Panc1 (cell line): ENCODE data around the gene FAM83G. TPM values are rescaled to one million over a fixed set of nuclear protein-coding genes. Genes with fewer than 3 reads are reported as not detected.

Experiments
- ATAC-seq: fragments of 200-7000 bp; cut with Tn5 transposase; 2 replicates; pipeline ENCODE4 v1.9.1; 2020; ENCODE audit warnings: mild to moderate bottlenecking, moderate library complexity
- BruUV-seq: library from RNA; stranded (reverse); fragments of 400-500 nt; replicated peaks from 2 replicates; lab custom pipeline; 2021; lab: Mats Ljungman, UMichigan
- CTCF ChIA-PET: fragments of 300-600 bp; sonication (Branson Sonifier 250); formaldehyde crosslinking; loops from one replicate; lab custom pipeline; 2022; ENCODE audit warnings: antibody characterized with exemption; lab: Charles Lee
- POLR2A ChIA-PET: fragments of 300-600 bp; sonication (Branson Sonifier 250); formaldehyde crosslinking; loops from one replicate; lab custom pipeline; 2022; ENCODE audit warnings: antibody characterized with exemption; lab: Charles Lee
- DNase-seq: peaks from one replicate; pipeline ENCODE4 v3.0.0-alpha.2; 2010; ENCODE audit warnings: low read depth, low spot score
- H3K27ac ChIP-seq: 2 replicates; pipeline ENCODE4 v1.5.1; 2011; ENCODE audit warnings: mild to moderate bottlenecking, low read length, inconsistent platforms
- H3K27me3 ChIP-seq: fragments of 200-500 bp; sonication (Bioruptor generic); 2 replicates; pipeline ENCODE4 v1.6.0; 2014; ENCODE audit warnings: low read length, inconsistent platforms; ENCODE audit not compliant: control insufficient read depth, insufficient read depth
- H3K36me3 ChIP-seq: fragments of 200-500 bp; sonication (Bioruptor generic); 2 replicates; pipeline ENCODE4 v1.5.1; 2014; ENCODE audit warnings: inconsistent platforms, mild to moderate bottlenecking, low read length, moderate library complexity; ENCODE audit not compliant: control insufficient read depth, insufficient read depth
- H3K4me1 ChIP-seq: 2 replicates; pipeline ENCODE4 v1.5.1; 2011; ENCODE audit warnings: inconsistent platforms, mild to moderate bottlenecking, low read length, moderate library complexity; ENCODE audit not compliant: control insufficient read depth, insufficient read depth
- H3K4me3 ChIP-seq, 2 experiments: 2 replicates each; pipeline ENCODE4 v1.5.1; 2011 to 2012; ENCODE audit warnings: low read depth in 2 of 2, low read length in 2 of 2, mild to moderate bottlenecking in 2 of 2, inconsistent platforms in 1 of 2, moderate library complexity in 1 of 2
- H3K9me3 ChIP-seq: fragments of 200-500 bp; sonication (Bioruptor generic); 2 replicates; pipeline ENCODE4 v1.5.1; 2014; ENCODE audit warnings: low read depth, mild to moderate bottlenecking, inconsistent platforms, low read length, moderate library complexity; ENCODE audit not compliant: control insufficient read depth, insufficient read depth
- CTCF ChIP-seq: fragments of 450-650 bp; IDR thresholded peaks from 2 replicates; pipeline ENCODE4 v1.5.1; 2017; ENCODE audit warnings: mild to moderate bottlenecking
- POLR2AphosphoS5 ChIP-seq: IDR thresholded peaks from 2 replicates; pipeline ENCODE4 v1.6.1; 2012; ENCODE audit warnings: mild to moderate bottlenecking, low read depth, low read length, moderate library complexity
- SIN3A ChIP-seq: IDR thresholded peaks from 2 replicates; pipeline ENCODE4 v1.6.1; 2012; ENCODE audit warnings: low read depth, mild to moderate bottlenecking, low read length, moderate library complexity, borderline replicate concordance; ENCODE audit not compliant: insufficient read depth
- TCF7L2 ChIP-seq: IDR thresholded peaks from 2 replicates; pipeline ENCODE4 v1.6.1; 2011; ENCODE audit warnings: mild to moderate bottlenecking, low read depth, low read length, inconsistent platforms
- in situ Hi-C: cut with HindIII; loops from 2 replicates; pipeline ENCODE4 v1.10.0; 2016; ENCODE audit warnings: low sequenced_read_pairs, low pct_unique_long_range_greater_than_20kb
- intact Hi-C: fragments of 100-400 bp; cut with micrococcal nuclease; formaldehyde crosslinking; loops from one replicate; pipeline ENCODE4 v1.10.0; 2022; ENCODE audit not compliant: unreplicated experiment
- total RNA-seq: library from RNA; stranded (reverse); gene quantifications from one replicate; pipeline ENCODE4 v1.2.1, GENCODE V29; 2021; ENCODE audit not compliant: unreplicated experiment
- TF ChIP-seq, protein P1 (sequence below), 2 experiments: IDR thresholded peaks; 2 replicates each; pipeline ENCODE4 v1.6.1; 2011 to 2012; ENCODE audit warnings: low read depth in 2 of 2, control low read depth in 1 of 2, low read length in 1 of 2, mild to moderate bottlenecking in 1 of 2, moderate library complexity in 1 of 2; ENCODE audit not compliant: insufficient read depth in 1 of 2

FAM83G gene
- total RNA-seq, 1 experiment from 2014 or later: 17.3 TPM

- in situ Hi-C loops: no loop called here
- no peak overlapping the region for H3K4me3 ChIP-seq
- no peaks in the 10 kb centered on the region for H3K27me3 ChIP-seq
- intact Hi-C loops: no loop called here
- no peaks in the 10 kb centered on the region for H3K9me3 ChIP-seq
- TF ChIP-seq, protein P1, sequence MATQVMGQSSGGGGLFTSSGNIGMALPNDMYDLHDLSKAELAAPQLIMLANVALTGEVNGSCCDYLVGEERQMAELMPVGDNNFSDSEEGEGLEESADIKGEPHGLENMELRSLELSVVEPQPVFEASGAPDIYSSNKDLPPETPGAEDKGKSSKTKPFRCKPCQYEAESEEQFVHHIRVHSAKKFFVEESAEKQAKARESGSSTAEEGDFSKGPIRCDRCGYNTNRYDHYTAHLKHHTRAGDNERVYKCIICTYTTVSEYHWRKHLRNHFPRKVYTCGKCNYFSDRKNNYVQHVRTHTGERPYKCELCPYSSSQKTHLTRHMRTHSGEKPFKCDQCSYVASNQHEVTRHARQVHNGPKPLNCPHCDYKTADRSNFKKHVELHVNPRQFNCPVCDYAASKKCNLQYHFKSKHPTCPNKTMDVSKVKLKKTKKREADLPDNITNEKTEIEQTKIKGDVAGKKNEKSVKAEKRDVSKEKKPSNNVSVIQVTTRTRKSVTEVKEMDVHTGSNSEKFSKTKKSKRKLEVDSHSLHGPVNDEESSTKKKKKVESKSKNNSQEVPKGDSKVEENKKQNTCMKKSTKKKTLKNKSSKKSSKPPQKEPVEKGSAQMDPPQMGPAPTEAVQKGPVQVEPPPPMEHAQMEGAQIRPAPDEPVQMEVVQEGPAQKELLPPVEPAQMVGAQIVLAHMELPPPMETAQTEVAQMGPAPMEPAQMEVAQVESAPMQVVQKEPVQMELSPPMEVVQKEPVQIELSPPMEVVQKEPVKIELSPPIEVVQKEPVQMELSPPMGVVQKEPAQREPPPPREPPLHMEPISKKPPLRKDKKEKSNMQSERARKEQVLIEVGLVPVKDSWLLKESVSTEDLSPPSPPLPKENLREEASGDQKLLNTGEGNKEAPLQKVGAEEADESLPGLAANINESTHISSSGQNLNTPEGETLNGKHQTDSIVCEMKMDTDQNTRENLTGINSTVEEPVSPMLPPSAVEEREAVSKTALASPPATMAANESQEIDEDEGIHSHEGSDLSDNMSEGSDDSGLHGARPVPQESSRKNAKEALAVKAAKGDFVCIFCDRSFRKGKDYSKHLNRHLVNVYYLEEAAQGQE (IDR thresholded peaks at IDR 0.05; ENCODE audit: insufficient read depth in 1 of 2, low read depth in 2 of 2, low read length in 1 of 2): no peak
- TF ChIP-seq TCF7L2 (no peak), SIN3A (no peak), CTCF (no peak), POLR2AphosphoS5 (no peak)
- no peak overlapping the region for H3K27ac ChIP-seq
- DNase-seq (no peak), ATAC-seq (no peak)
- CTCF ChIA-PET: no interaction called here
- H3K4me1 ChIP-seq: no peaks in the 10 kb centered on the region
- H3K36me3 ChIP-seq: no peaks in the 10 kb centered on the region
- BruUV-seq: no TSS peak
- POLR2A ChIA-PET: no interaction called here
These were observed 19.8 kb upstream of the FAM83G start for GRCh38 chr17:19024101-19025078.

DNA sequence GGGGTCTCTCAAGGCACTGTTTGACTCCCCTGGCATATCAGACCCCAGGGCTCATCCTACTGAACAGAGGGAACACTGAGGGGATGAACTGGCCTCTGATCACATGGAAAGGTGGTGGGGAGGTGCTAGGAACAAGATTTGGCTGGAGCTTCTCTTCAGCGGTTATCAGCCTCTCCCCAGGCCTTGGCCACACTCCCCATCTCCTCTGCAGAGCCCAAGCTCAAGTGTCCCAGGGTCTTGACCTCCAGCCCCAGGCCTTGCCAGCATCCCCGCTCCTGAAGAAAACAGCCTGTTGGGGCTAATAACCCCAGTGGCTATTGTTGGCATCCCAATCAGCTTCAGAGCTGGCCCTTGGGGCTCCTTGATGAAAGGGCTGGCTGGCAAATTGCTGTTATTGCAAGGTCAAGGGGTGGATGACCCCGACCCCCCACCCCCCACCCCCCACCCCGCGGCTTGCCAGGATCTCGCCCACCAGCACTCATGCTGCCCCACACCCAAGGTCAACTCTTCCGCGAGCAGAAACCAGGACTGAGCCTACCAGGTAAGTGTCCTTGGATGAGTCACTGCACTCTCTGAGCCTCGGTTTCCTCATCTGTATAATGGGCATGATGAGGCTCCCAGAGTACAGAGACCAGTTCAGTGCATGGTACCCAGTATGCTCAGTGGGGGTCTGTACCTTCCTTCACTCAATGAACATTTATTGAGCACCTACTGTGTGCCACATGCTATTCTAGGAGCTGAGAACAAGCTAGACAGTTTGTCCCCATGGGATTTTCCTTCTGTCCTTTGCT is 18.8 kb upstream of the FAM83G start:
- TF ChIP-seq POLR2AphosphoS5: no peak
- H3K4me1 ChIP-seq: no peaks in the 10 kb centered on the region
- H3K27ac ChIP-seq: no peak overlapping the region
- no peaks in the 10 kb centered on the region for H3K9me3 ChIP-seq
- DNase-seq (no peak), ATAC-seq (no peak)
- in situ Hi-C loops: no loop called here
- intact Hi-C loops: no loop called here
- POLR2A ChIA-PET: interaction anchor here (0.8 kb wide), 1 partner anchor 21 kb away, joined by 3 read pairs; no protein-coding TSS in a partner anchor
- CTCF ChIA-PET: interaction anchor here (1.5 kb wide), 1 partner anchor 62 kb away, joined by 3 read pairs; no protein-coding TSS in a partner anchor
- H3K4me3 ChIP-seq: no peak overlapping the region
- BruUV-seq: no TSS peak
- H3K27me3 ChIP-seq: no peaks in the 10 kb centered on the region
- H3K36me3 ChIP-seq: no peaks in the 10 kb centered on the region
